Measurements from ENCODE around the gene TRIP10. TPM values are rescaled to one million over a fixed set of nuclear protein-coding genes. Genes with fewer than 3 reads are reported as not detected.
"Not testable (repeated sequence)": the region's sequence is repeated elsewhere in the genome, so short reads cannot be mapped to it uniquely, and the experiment has no call there.

Gene TRIP10
- total RNA-seq, 1 donor from 2014 or later = 43.5 TPM

GRCh38 chr19:6772028-6772865 is 32.8 kb downstream of the TRIP10 start, which contains the start of gene VAV1:
Gene VAV1, plus strand, starts transcription at chr19:6772708. Its CDS starts 100 bp downstream, at chr19:6772808.
- no peak for DNase-seq (ENCODE audit: low read depth)

DNA sequence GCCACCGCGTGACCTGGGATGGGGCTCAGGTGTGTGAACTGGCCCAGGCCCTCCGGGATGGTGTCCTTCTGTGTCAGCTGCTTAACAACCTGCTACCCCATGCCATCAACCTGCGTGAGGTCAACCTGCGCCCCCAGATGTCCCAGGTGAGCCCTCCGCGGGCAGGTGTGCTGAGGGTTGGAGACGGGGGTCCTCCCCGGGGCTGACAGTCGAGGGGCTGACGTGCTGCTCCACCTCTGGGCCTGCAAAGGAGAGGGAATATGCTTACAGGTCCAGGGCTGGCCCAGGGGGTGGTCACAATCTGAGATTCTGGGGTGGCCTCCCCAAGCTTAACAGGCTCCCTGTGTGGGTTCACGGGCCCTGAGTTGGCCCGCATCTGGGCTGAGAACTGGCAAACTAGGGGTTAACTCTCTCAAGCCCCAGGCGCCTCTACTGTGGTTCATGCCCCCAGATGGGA is 33.4 kb downstream of the TRIP10 start:
- DNase-seq (ENCODE audit: low read depth) = no peak
- H3K4me3 ChIP-seq (ENCODE audit: low read depth, low read length) = no peak overlapping the region
- no peak for TF ChIP-seq CTCF (conservative IDR thresholded peaks at IDR 0.05; ENCODE audit: low read depth, low read length)

More at GRCh38 chr19:6772028-6772865, 32.8 kb downstream of the TRIP10 start, which contains the start of gene VAV1:
- peak; percentile 12 for TF ChIP-seq CTCF (conservative IDR thresholded peaks at IDR 0.05; ENCODE audit: low read depth, low read length)
- no peak within 1 kb of the TSS for H3K4me3 ChIP-seq (ENCODE audit: low read depth, low read length)

DNA sequence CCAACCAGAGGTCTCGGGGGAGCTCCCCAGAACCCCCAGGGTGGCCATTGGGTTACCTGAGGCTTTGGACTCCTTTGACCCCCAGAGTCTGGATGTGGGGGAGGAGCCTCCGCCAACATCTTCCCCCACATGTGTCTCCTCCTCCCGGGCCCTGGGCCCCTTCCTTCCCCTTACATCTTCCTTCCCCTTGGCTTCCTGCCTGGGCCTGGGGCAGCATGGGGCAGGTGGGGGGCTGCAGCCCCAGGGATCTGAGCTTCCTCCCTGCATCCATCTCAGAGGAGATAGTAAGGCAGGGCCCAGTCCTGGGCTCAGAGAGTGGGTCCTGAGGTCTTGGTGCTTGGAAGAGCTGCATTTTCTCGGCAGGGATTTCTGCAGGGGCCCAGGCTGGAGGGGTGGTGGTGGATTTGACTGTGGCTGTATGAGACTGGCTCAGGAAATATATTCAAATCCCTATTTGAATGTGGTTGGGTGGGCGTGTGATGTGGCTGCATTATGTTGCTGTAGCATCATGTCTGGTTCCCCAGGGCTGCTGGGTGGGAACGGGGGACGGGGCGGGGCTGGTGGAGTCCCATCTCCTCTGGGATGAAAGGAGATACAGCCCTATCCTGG is 33.9 kb downstream of the TRIP10 start:
- TF ChIP-seq CTCF (conservative IDR thresholded peaks at IDR 0.05; ENCODE audit: low read depth, low read length) = no peak
- DNase-seq (ENCODE audit: low read depth) = no peak
- no peak overlapping the region for H3K4me3 ChIP-seq (ENCODE audit: low read depth, low read length)

DNA sequence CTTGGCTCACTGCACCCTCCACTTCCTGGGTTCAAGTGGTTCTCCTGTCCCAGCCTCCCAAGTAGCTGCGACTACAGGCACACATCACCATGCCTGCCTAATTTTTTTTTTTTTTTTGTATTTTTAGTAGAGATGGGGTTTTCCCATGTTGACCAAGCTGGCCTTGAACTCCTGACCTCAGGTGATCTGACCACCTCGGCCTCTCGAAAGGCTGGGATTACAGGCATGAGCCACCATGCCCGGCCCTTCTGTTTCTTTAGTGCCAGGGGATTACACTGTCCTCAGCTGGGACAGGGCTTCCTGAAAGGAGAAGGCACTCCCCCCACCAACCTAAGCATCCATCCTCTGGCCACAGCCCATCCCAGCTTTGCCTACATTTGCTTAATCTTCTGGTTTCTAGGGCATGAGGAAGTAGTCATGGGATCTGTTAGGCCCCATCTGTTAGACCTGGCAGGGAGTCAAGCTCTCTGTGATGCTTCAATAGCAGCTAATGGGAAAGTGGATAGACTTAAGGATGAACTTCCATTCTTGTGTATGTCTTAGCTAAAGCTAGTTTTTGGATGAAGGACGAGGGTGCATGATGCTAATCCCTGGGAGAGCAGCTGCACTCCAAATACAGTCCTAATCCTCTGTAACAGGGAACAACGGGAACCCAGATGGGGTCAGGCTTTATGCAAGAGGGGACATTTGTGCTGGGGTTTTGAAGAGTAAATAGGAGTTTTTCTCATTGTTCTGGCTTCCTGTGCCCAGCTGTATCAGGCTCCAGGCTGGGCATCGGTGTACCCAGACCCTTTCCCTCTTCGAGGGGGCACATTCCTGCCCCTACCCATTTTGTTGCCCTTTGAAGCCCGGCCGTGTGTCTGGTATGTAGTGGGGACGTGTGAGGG is 35.6 kb downstream of the TRIP10 start:
- TF ChIP-seq CTCF (conservative IDR thresholded peaks at IDR 0.05; ENCODE audit: low read depth, low read length) = no peak
- no peak for DNase-seq (ENCODE audit: low read depth)
- no peak overlapping the region for H3K4me3 ChIP-seq (ENCODE audit: low read depth, low read length)

GRCh38 chr19:6776045-6776444 is 36.6 kb downstream of the TRIP10 start:
- H3K4me3 ChIP-seq (ENCODE audit: low read depth, low read length); DNase-seq (ENCODE audit: low read depth): not testable (repeated sequence)

DNA sequence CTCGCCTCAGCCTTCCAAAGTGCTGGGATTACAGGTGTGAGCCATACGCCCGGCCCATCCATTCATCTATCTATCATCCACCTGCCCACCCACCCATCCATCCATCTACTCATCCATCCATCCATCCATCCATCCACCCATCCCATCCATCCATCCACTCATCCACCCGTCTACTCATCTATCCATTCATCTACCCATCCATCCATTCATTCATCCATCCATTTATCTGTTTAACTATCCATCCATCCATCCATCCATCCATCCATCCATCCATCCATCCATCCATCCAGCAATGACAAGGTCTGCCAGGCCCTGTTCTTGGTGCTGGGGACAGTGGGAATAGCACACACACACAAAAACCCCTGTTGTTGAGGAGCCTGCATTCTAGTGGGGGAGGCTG is 37.5 kb downstream of the TRIP10 start:
- no peak overlapping the region for H3K4me3 ChIP-seq (ENCODE audit: low read depth, low read length)
- TF ChIP-seq CTCF (conservative IDR thresholded peaks at IDR 0.05; ENCODE audit: low read depth, low read length) = no peak
- no peak for DNase-seq (ENCODE audit: low read depth)

- DNase-seq (ENCODE audit: low read depth) = no peak
- H3K4me3 ChIP-seq (ENCODE audit: low read depth, low read length) = no peak overlapping the region
- TF ChIP-seq CTCF (conservative IDR thresholded peaks at IDR 0.05; ENCODE audit: low read depth, low read length) = no peak
Measured at GRCh38 chr19:6777434-6777833, 38.0 kb downstream of the TRIP10 start.
